ENCODE measurements around the gene KCNMA1.

GRCh38 chr10:77586719-77587415 lies 50.7 kb downstream of the KCNMA1 start:
- no peak for TF ChIP-seq CTCF (IDR thresholded peaks at IDR 0.05)
- TF ChIP-seq ZFX (IDR thresholded peaks at IDR 0.05; ENCODE audit: borderline replicate concordance): no peak

Data from 22Rv1 (cell line).